HEK293 (cell line): Measurements from ENCODE around the gene RAB9A.
A peak's percentile ranks its signal among the peaks of the same experiment; 100 is the strongest.

Experiments used
- CTCF ChIA-PET: fragments of 350-600 bp; formaldehyde crosslinking; extraction: SDS; loops from one replicate; lab custom pipeline; 2021; ENCODE audit warnings: antibody characterized with exemption; lab: Yijun Ruan, JAX
- POLR2A ChIA-PET: fragments of 300-600 bp; formaldehyde crosslinking; extraction: SDS; loops from one replicate; lab custom pipeline; 2020; ENCODE audit warnings: antibody characterized with exemption, inconsistent platforms; lab: Yijun Ruan, JAX
- H3K27ac ChIP-seq: fragments of 200-500 bp; sonication (Bioruptor generic); 2 replicates; pipeline ENCODE4 v1.5.1; 2014; ENCODE audit warnings: low read depth, low read length, control low read depth, inconsistent platforms; ENCODE audit errors: extremely low read depth
- H3K36me3 ChIP-seq, 2 experiments: fragments of 200-500 bp in 1 of 2; sonication (Bioruptor generic) in 1 of 2; 1 replicate in 1 of 2; 2 replicates in 1 of 2; pipeline ENCODE4 v1.5.1; 2014 to 2017; ENCODE audit warnings: inconsistent platforms in 2 of 2, low read length in 2 of 2; ENCODE audit not compliant: control insufficient read depth in 2 of 2, insufficient read depth in 1 of 2
- H3K4me1 ChIP-seq: fragments of 200-500 bp; sonication (Bioruptor generic); 2 replicates; pipeline ENCODE4 v1.5.1; 2014; ENCODE audit warnings: mild to moderate bottlenecking, low read length, inconsistent platforms; ENCODE audit not compliant: control insufficient read depth, insufficient read depth
- H3K4me3 ChIP-seq: 2 replicates; pipeline ENCODE4 v1.5.1; 2011; ENCODE audit warnings: low read depth, mild to moderate bottlenecking, control low read depth, low read length, moderate library complexity
- H3K9me3 ChIP-seq: fragments of 200-500 bp; sonication (Bioruptor generic); 2 replicates; pipeline ENCODE4 v1.5.1; 2014; ENCODE audit warnings: low read depth, low read length, inconsistent platforms; ENCODE audit not compliant: control insufficient read depth, insufficient read depth
- GLIS1 ChIP-seq: fragments of 450-650 bp; formaldehyde crosslinking; IDR thresholded peaks from 2 replicates; pipeline ENCODE4 v1.5.1; 2016; ENCODE audit warnings: missing biosample characterization, missing genetic modification characterization
- ZBTB1 ChIP-seq: fragments of 450-650 bp; formaldehyde crosslinking; IDR thresholded peaks from 2 replicates; pipeline ENCODE4 v1.5.1; 2016; ENCODE audit warnings: missing biosample characterization, missing genetic modification characterization
- ZBTB17 ChIP-seq: fragments of 450-650 bp; formaldehyde crosslinking; IDR thresholded peaks from 2 replicates; pipeline ENCODE4 v1.5.1; 2016; ENCODE audit warnings: missing biosample characterization, missing genetic modification characterization
- ZBTB44 ChIP-seq: fragments of 450-650 bp; IDR thresholded peaks from 2 replicates; pipeline ENCODE4 v1.5.1; 2018; ENCODE audit warnings: missing biosample characterization, mild to moderate bottlenecking, missing genetic modification characterization
- ZFP3 ChIP-seq: fragments of 450-650 bp; formaldehyde crosslinking; IDR thresholded peaks from 2 replicates; pipeline ENCODE4 v1.5.1; 2016; ENCODE audit warnings: low read depth, missing biosample characterization, missing genetic modification characterization
- ZIC2 ChIP-seq: fragments of 450-650 bp; formaldehyde crosslinking; IDR thresholded peaks from 2 replicates; pipeline ENCODE4 v1.5.1; 2016; ENCODE audit warnings: missing biosample characterization, missing genetic modification characterization
- ZNF121 ChIP-seq: fragments of 450-650 bp; formaldehyde crosslinking; IDR thresholded peaks from 2 replicates; pipeline ENCODE4 v1.5.1; 2016; ENCODE audit warnings: missing biosample characterization, missing genetic modification characterization
- ZNF16 ChIP-seq: fragments of 450-650 bp; formaldehyde crosslinking; IDR thresholded peaks from 2 replicates; pipeline ENCODE4 v1.5.1; 2016; ENCODE audit warnings: low read depth, missing biosample characterization, missing genetic modification characterization
- ZNF248 ChIP-seq: fragments of 450-650 bp; formaldehyde crosslinking; IDR thresholded peaks from 2 replicates; pipeline ENCODE4 v1.5.1; 2017; ENCODE audit warnings: missing biosample characterization, missing genetic modification characterization
- ZNF274 ChIP-seq, 2 experiments: fragments of 200-500 bp in 1 of 2; fragments of 450-650 bp in 1 of 2; sonication (Bioruptor generic) in 1 of 2; formaldehyde crosslinking in 1 of 2; IDR thresholded peaks; 2 replicates each; pipeline versions ENCODE4 v1.5.1 to v1.6.1; 2014 to 2016; ENCODE audit warnings: borderline replicate concordance in 1 of 2, inconsistent platforms in 1 of 2, low read length in 1 of 2, missing biosample characterization in 1 of 2, missing genetic modification characterization in 1 of 2
- ZNF362 ChIP-seq: fragments of 450-650 bp; formaldehyde crosslinking; IDR thresholded peaks from 2 replicates; pipeline ENCODE4 v1.5.1; 2016; ENCODE audit warnings: missing biosample characterization, missing genetic modification characterization
- ZNF404 ChIP-seq: fragments of 450-650 bp; formaldehyde crosslinking; IDR thresholded peaks from 2 replicates; pipeline ENCODE4 v1.5.1; 2017; ENCODE audit warnings: missing biosample characterization, missing genetic modification characterization
- ZNF416 ChIP-seq: fragments of 450-650 bp; formaldehyde crosslinking; IDR thresholded peaks from 2 replicates; pipeline ENCODE4 v1.5.1; 2016; ENCODE audit warnings: missing biosample characterization, missing genetic modification characterization
- ZNF518A ChIP-seq: fragments of 450-650 bp; formaldehyde crosslinking; conservative IDR thresholded peaks from 2 replicates; pipeline ENCODE4 v1.5.1; 2016; ENCODE audit warnings: low read depth, missing biosample characterization, missing genetic modification characterization
- ZNF626 ChIP-seq: fragments of 450-650 bp; sonication (Bioruptor Pico); formaldehyde crosslinking; IDR thresholded peaks from 2 replicates; pipeline ENCODE4 v1.5.1; 2018; ENCODE audit warnings: missing biosample characterization, missing genetic modification characterization, inconsistent platforms
- ZNF654 ChIP-seq: fragments of 450-650 bp; formaldehyde crosslinking; IDR thresholded peaks from 2 replicates; pipeline ENCODE4 v1.5.1; 2016; ENCODE audit warnings: low read depth, missing biosample characterization, missing genetic modification characterization
- ZNF776 ChIP-seq: fragments of 450-650 bp; formaldehyde crosslinking; IDR thresholded peaks from 2 replicates; pipeline ENCODE4 v1.5.0; 2017; ENCODE audit warnings: missing biosample characterization, missing genetic modification characterization, borderline replicate concordance
- ZNF830 ChIP-seq: fragments of 450-650 bp; IDR thresholded peaks from 2 replicates; pipeline ENCODE4 v1.5.0; 2018; ENCODE audit warnings: missing biosample characterization, missing genetic modification characterization, low read depth, mild to moderate bottlenecking, moderate library complexity
- ZSCAN18 ChIP-seq: fragments of 450-650 bp; formaldehyde crosslinking; IDR thresholded peaks from 2 replicates; pipeline ENCODE4 v1.5.1; 2016; ENCODE audit warnings: missing biosample characterization, missing genetic modification characterization
- TF ChIP-seq, protein P1 (sequence below): fragments of 450-650 bp; formaldehyde crosslinking; IDR thresholded peaks from 2 replicates; pipeline ENCODE4 v1.5.1; 2017; ENCODE audit warnings: missing biosample characterization, missing genetic modification characterization
- TF ChIP-seq, protein P2 (sequence below): fragments of 450-650 bp; formaldehyde crosslinking; IDR thresholded peaks from 2 replicates; pipeline ENCODE4 v1.5.1; 2016; ENCODE audit warnings: missing biosample characterization, missing genetic modification characterization

RAB9A gene

GRCh38 chrX:13748486-13748885 lies 59.6 kb downstream of the RAB9A start (continued):
- TF ChIP-seq ZIC2 (no peak), ZNF518A (no peak), ZNF776 (tag by site-specific recombination) (no peak), ZNF404 (tag by site-specific recombination) (no peak), ZNF248 (tag by site-specific recombination) (no peak), ZNF416 (tag by site-specific recombination) (no peak), ZFP3 (no peak), ZNF121 (tag by site-specific recombination) (no peak), ZBTB44 (no peak), ZBTB17 (no peak), ZSCAN18 (tag by site-specific recombination) (no peak)
- TF ChIP-seq, all 188 proteins: peak for 0

- ChIA-PET CTCF (interaction anchor here (0.6 to 7.2 kb wide), 31 partner anchors 8 to 936 kb away, joined by 3 to 92 read pairs (median 4); partner anchors contain the start of genes GEMIN8, OFD1, RAB9A and TRAPPC2), POLR2A (interaction anchor here (1.5 kb wide), 2 partner anchors 9 to 15 kb away, joined by 3 to 6 read pairs; partner anchors contain the start of genes OFD1 and TRAPPC2)
- TF ChIP-seq ZBTB1 (tag by site-specific recombination) (no peak), ZNF626 (tag by site-specific recombination) (no peak), ZNF654 (tag by site-specific recombination) (peak; percentile 56)
- H3K4me1 ChIP-seq: no peaks in the 10 kb centered on the region
- no peak overlapping the region for H3K4me3 ChIP-seq
- H3K9me3 ChIP-seq: no peaks in the 10 kb centered on the region
- H3K36me3 ChIP-seq: peaks cover 53 to 81% of the 10 kb centered on the region in 2 experiments
- no peak overlapping the region for H3K27ac ChIP-seq
These were observed 61.3 kb downstream of the RAB9A start for GRCh38 chrX:13750204-13750603.

- H3K36me3 ChIP-seq: peaks cover 57 to 79% of the 10 kb centered on the region in 2 experiments
- no peak overlapping the region for H3K4me3 ChIP-seq
- POLR2A ChIA-PET: interaction anchor here (1.5 to 2.1 kb wide), 4 partner anchors 9 to 16 kb away, joined by 3 to 11 read pairs (median 4); partner anchors contain the start of genes OFD1 and TRAPPC2
- H3K9me3 ChIP-seq: no peaks in the 10 kb centered on the region
- no peaks in the 10 kb centered on the region for H3K4me1 ChIP-seq
- H3K27ac ChIP-seq: no peak overlapping the region
- CTCF ChIA-PET: interaction anchor here (0.6 to 7.2 kb wide), 27 partner anchors 8 to 1009 kb away, joined by 3 to 92 read pairs (median 4); partner anchors contain the start of genes GEMIN8, OFD1, RAB9A and TRAPPC2
- TF ChIP-seq, protein P1, sequence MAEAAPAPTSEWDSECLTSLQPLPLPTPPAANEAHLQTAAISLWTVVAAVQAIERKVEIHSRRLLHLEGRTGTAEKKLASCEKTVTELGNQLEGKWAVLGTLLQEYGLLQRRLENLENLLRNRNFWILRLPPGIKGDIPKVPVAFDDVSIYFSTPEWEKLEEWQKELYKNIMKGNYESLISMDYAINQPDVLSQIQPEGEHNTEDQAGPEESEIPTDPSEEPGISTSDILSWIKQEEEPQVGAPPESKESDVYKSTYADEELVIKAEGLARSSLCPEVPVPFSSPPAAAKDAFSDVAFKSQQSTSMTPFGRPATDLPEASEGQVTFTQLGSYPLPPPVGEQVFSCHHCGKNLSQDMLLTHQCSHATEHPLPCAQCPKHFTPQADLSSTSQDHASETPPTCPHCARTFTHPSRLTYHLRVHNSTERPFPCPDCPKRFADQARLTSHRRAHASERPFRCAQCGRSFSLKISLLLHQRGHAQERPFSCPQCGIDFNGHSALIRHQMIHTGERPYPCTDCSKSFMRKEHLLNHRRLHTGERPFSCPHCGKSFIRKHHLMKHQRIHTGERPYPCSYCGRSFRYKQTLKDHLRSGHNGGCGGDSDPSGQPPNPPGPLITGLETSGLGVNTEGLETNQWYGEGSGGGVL (tag by site-specific recombination): no peak
- TF ChIP-seq, protein P2, sequence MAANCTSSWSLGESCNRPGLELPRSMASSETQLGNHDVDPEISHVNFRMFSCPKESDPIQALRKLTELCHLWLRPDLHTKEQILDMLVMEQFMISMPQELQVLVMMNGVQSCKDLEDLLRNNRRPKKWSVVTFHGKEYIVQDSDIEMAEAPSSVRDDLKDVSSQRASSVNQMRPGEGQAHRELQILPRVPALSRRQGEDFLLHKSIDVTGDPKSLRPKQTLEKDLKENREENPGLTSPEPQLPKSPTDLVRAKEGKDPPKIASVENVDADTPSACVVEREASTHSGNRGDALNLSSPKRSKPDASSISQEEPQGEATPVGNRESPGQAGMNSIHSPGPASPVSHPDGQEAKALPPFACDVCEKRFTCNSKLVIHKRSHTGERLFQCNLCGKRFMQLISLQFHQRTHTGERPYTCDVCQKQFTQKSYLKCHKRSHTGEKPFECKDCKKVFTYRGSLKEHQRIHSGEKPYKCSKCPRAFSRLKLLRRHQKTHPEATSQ (tag by site-specific recombination): no peak
- TF ChIP-seq ZNF362 (no peak), ZNF830 (no peak), GLIS1 (no peak), ZNF16 (tag by site-specific recombination) (no peak), ZNF274 (IDR thresholded peaks at IDR 0.05; ENCODE audit: low read length) (no peak), ZNF274 (tag by site-specific recombination; IDR thresholded peaks at IDR 0.05; ENCODE audit: borderline replicate concordance) (no peak)
These were observed 61.9 kb downstream of the RAB9A start for GRCh38 chrX:13750812-13751211.
